ENCODE data around the gene PITPNC1.

DNA sequence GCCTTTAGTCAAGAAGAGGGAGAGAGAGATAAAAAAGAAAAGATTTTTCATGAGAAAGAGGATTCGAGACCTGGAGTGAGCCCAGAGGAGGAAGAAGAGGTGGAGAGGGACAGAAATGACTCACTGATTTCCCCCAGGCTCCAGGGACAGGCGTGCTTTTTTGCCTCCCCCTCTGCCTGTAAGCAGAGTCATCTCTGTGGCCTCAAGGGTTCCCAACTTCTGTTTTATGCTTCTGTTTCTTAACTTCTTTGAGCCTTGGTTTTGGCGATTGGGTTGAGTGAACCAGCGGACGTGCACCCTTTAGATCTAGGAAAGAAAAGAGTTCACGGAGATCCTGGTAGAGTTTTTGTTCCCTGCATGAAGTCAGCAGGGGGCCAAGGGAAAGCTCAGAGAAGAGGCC is 192.8 kb downstream of the PITPNC1 start:
- TF ChIP-seq, protein P1, sequence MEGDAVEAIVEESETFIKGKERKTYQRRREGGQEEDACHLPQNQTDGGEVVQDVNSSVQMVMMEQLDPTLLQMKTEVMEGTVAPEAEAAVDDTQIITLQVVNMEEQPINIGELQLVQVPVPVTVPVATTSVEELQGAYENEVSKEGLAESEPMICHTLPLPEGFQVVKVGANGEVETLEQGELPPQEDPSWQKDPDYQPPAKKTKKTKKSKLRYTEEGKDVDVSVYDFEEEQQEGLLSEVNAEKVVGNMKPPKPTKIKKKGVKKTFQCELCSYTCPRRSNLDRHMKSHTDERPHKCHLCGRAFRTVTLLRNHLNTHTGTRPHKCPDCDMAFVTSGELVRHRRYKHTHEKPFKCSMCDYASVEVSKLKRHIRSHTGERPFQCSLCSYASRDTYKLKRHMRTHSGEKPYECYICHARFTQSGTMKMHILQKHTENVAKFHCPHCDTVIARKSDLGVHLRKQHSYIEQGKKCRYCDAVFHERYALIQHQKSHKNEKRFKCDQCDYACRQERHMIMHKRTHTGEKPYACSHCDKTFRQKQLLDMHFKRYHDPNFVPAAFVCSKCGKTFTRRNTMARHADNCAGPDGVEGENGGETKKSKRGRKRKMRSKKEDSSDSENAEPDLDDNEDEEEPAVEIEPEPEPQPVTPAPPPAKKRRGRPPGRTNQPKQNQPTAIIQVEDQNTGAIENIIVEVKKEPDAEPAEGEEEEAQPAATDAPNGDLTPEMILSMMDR (IDR thresholded peaks at IDR 0.05), result no peak
- no peak for TF ChIP-seq POLR2A (IDR thresholded peaks at IDR 0.05)
